Parathyroid adenoma (tissue), 2 donors: ENCODE measurements around the gene FPR1.
A peak's percentile ranks its signal among the peaks of the same experiment; 100 is the strongest.

Source experiments
- H2AFZ ChIP-seq: fragments of 300-600 bp; sonication (generic); one replicate; pipeline ENCODE4 v1.7.0; 2017; ENCODE audit warnings: antibody characterized with exemption, mild to moderate bottlenecking
- H3K27ac ChIP-seq: fragments of 300-600 bp; sonication (generic); one replicate; pipeline ENCODE4 v1.7.0; 2017
- H3K27me3 ChIP-seq: fragments of 300-600 bp; sonication (generic); one replicate; pipeline ENCODE4 v1.7.0; 2017; ENCODE audit warnings: low read length; ENCODE audit not compliant: control insufficient read depth, insufficient read depth
- H3K36me3 ChIP-seq: fragments of 300-600 bp; sonication (generic); one replicate; pipeline ENCODE4 v1.7.0; 2017; ENCODE audit warnings: low read length; ENCODE audit not compliant: control insufficient read depth, insufficient read depth
- H3K4me1 ChIP-seq: fragments of 300-600 bp; sonication (generic); one replicate; pipeline ENCODE4 v1.7.0; 2017; ENCODE audit warnings: control low read depth
- H3K4me2 ChIP-seq: fragments of 300-600 bp; sonication (generic); one replicate; pipeline ENCODE4 v1.7.0; 2017; ENCODE audit warnings: low read length
- H3K4me3 ChIP-seq: fragments of 300-600 bp; sonication (generic); one replicate; pipeline ENCODE4 v1.7.0; 2017; ENCODE audit warnings: low read depth, low read length
- H3K79me2 ChIP-seq: fragments of 300-600 bp; sonication (generic); one replicate; pipeline ENCODE4 v1.7.0; 2017; ENCODE audit warnings: control low read depth
- H3K9ac ChIP-seq: fragments of 300-600 bp; sonication (generic); one replicate; pipeline ENCODE4 v1.7.0; 2017; ENCODE audit warnings: mild to moderate bottlenecking
- H3K9me3 ChIP-seq: fragments of 300-600 bp; sonication (generic); one replicate; pipeline ENCODE4 v1.7.0; 2017; ENCODE audit warnings: low read length; ENCODE audit not compliant: control insufficient read depth
- CTCF ChIP-seq: fragments of 300-600 bp; sonication (generic); IDR thresholded peaks from one replicate; pipeline ENCODE4 v1.7.0; 2017; ENCODE audit warnings: antibody characterized with exemption, mild to moderate bottlenecking
- donor health status: primary hyperparathyroidism.

The FPR1 gene

GRCh38 chr19:51772977-51773376 lies 21.3 kb upstream of the FPR1 start:
- no peak for TF ChIP-seq CTCF
- no peak overlapping the region for H3K9ac ChIP-seq
- no peaks in the 10 kb centered on the region for H3K79me2 ChIP-seq
- no peak overlapping the region for H3K27ac ChIP-seq
- H3K36me3 ChIP-seq: no peaks in the 10 kb centered on the region
- H3K4me1 ChIP-seq: peaks cover 12% of the 10 kb centered on the region
- H3K9me3 ChIP-seq: no peaks in the 10 kb centered on the region
- no peak overlapping the region for H2AFZ ChIP-seq
- H3K4me2 ChIP-seq: no peak overlapping the region
- no peaks in the 10 kb centered on the region for H3K27me3 ChIP-seq
- H3K4me3 ChIP-seq: no peak overlapping the region

- H3K4me2 ChIP-seq: no peak overlapping the region
- TF ChIP-seq CTCF: no peak
- H3K36me3 ChIP-seq: no peaks in the 10 kb centered on the region
- H3K4me3 ChIP-seq: no peak overlapping the region
- H3K9ac ChIP-seq: no peak overlapping the region
- peak overlapping the region; percentile 67 for H2AFZ ChIP-seq
- H3K27me3 ChIP-seq: no peaks in the 10 kb centered on the region
- no peak overlapping the region for H3K27ac ChIP-seq
- no peaks in the 10 kb centered on the region for H3K79me2 ChIP-seq
- H3K4me1 ChIP-seq: peaks cover 7% of the 10 kb centered on the region
- H3K9me3 ChIP-seq: no peaks in the 10 kb centered on the region
Measured at GRCh38 chr19:51771376-51772130, 19.9 kb upstream of the FPR1 start.

- Histone ChIP-seq H3K9me3 (no peaks in the 10 kb centered on the region), H3K9ac (no peak overlapping the region), H3K4me2 (no peak overlapping the region), H3K27me3 (no peaks in the 10 kb centered on the region), H3K4me1 (peaks cover 5% of the 10 kb centered on the region), H2AFZ (no peak overlapping the region), H3K36me3 (no peaks in the 10 kb centered on the region), H3K4me3 (no peak overlapping the region), H3K79me2 (no peaks in the 10 kb centered on the region), H3K27ac (no peak overlapping the region)
- no peak for TF ChIP-seq CTCF
Measured at GRCh38 chr19:51766461-51766860, 14.8 kb upstream of the FPR1 start.

GRCh38 chr19:51765086-51765485 lies 13.4 kb upstream of the FPR1 start:
- H3K79me2 ChIP-seq: no peaks in the 10 kb centered on the region

More at GRCh38 chr19:51765086-51765485, 13.4 kb upstream of the FPR1 start:
- H3K9me3 ChIP-seq: no peaks in the 10 kb centered on the region
- H3K4me3 ChIP-seq: no peak overlapping the region
- no peak overlapping the region for H3K4me2 ChIP-seq
- no peak overlapping the region for H3K9ac ChIP-seq
- no peaks in the 10 kb centered on the region for H3K36me3 ChIP-seq
- no peak overlapping the region for H3K27ac ChIP-seq
- H3K27me3 ChIP-seq: no peaks in the 10 kb centered on the region
- H3K4me1 ChIP-seq: no peaks in the 10 kb centered on the region
- no peak overlapping the region for H2AFZ ChIP-seq
- TF ChIP-seq CTCF: no peak
